HCT116 (cell line): ENCODE results near the gene FAM114A1. TPM values are rescaled to one million over a fixed set of nuclear protein-coding genes. Genes with fewer than 3 reads are reported as not detected.

Experiments used
- ATAC-seq: fragments of 200-7000 bp; cut with Tn5 transposase; 2 replicates; pipeline ENCODE4 v1.9.1; 2020; ENCODE audit warnings: mild to moderate bottlenecking, moderate library complexity
- BruUV-seq: library from RNA; stranded (reverse); fragments of 400-500 nt; replicated peaks from 2 replicates; lab custom pipeline; 2021; lab: Mats Ljungman, UMichigan
- CTCF ChIA-PET: fragments of 300-600 bp; sonication (Branson Sonifier 250); formaldehyde crosslinking; loops from one replicate; lab custom pipeline; 2021; ENCODE audit warnings: antibody characterized with exemption; lab: Charles Lee
- POLR2A ChIA-PET: fragments of 300-600, 350-600 bp; sonication (Branson Sonifier 250); formaldehyde crosslinking; loops from one replicate; lab custom pipeline; 2021; ENCODE audit warnings: antibody characterized with exemption; lab: Charles Lee
- RAD21 ChIA-PET, 2 experiments: fragments of 300-600 bp; sonication (Branson Sonifier 250); formaldehyde crosslinking; loops; one replicate each; lab custom pipeline; 2023; ENCODE audit warnings: low total read pairs in 2 of 2; ENCODE audit not compliant: uncharacterized antibody in 2 of 2, unreplicated experiment in 2 of 2, low non-redundant PET in 1 of 2; lab: Charles Lee
- DNase-seq: peaks from one replicate; pipeline ENCODE4 v3.0.0-alpha.2; 2010; ENCODE audit warnings: low read depth, low spot score
- H2AFZ ChIP-seq: fragments of 200-600 bp; shearing (Covaris generic), sonication (generic); 2 replicates; pipeline ENCODE4 v1.6.1; 2017; ENCODE audit warnings: low read depth, mixed run types, mixed read lengths, antibody characterized with exemption, low read length; ENCODE audit not compliant: poor library complexity, severe bottlenecking
- H3K27ac ChIP-seq: 2 replicates; pipeline ENCODE4 v1.5.1; 2012; ENCODE audit warnings: low read depth, low read length
- H3K27me3 ChIP-seq: fragments of 200-600 bp; sonication (generic); 2 replicates; pipeline ENCODE4 v1.6.1; 2016; ENCODE audit warnings: mixed run types, low read length, mixed read lengths; ENCODE audit not compliant: insufficient read depth
- H3K36me3 ChIP-seq, 2 experiments: fragments of 200-500 bp in 1 of 2; fragments of 200-600 bp in 1 of 2; sonication (Bioruptor generic) in 1 of 2; sonication (generic) in 1 of 2; 2 replicates each; pipeline versions ENCODE4 v1.5.1 to v1.6.1; 2014 to 2016; ENCODE audit warnings: low read length in 2 of 2, inconsistent platforms in 1 of 2, mixed read lengths in 1 of 2, mixed run types in 1 of 2; ENCODE audit not compliant: insufficient read depth in 2 of 2, control insufficient read depth in 1 of 2
- H3K4me1 ChIP-seq, 2 experiments: fragments of 200-600 bp in 1 of 2; sonication (generic) in 1 of 2; 2 replicates each; pipeline versions ENCODE4 v1.5.1 to v1.6.1; 2012 to 2017; ENCODE audit warnings: low read length in 2 of 2, inconsistent platforms in 1 of 2, mild to moderate bottlenecking in 1 of 2, mixed read lengths in 1 of 2, mixed run types in 1 of 2, moderate library complexity in 1 of 2; ENCODE audit not compliant: insufficient read depth in 2 of 2, control insufficient read depth in 1 of 2
- H3K4me2 ChIP-seq: fragments of 200-600 bp; sonication (generic); 2 replicates; pipeline ENCODE4 v1.6.1; 2017; ENCODE audit warnings: mixed run types, low read length, mixed read lengths
- H3K4me3 ChIP-seq, 2 experiments: fragments of 200-600 bp in 1 of 2; sonication (generic) in 1 of 2; replicated peaks in 1 of 2; 2 replicates each; pipeline ENCODE4 v1.5.1; 2011 to 2016; ENCODE audit warnings: low read length in 2 of 2, control low read depth in 1 of 2, low read depth in 1 of 2, mild to moderate bottlenecking in 1 of 2, mixed read lengths in 1 of 2, mixed run types in 1 of 2
- H3K79me2 ChIP-seq: fragments of 200-600 bp; sonication (generic); 2 replicates; pipeline ENCODE4 v1.6.1; 2017; ENCODE audit warnings: mild to moderate bottlenecking, mixed run types, low read length, moderate library complexity, mixed read lengths; ENCODE audit not compliant: insufficient read depth
- H3K9ac ChIP-seq: fragments of 200-600 bp; sonication (generic); 2 replicates; pipeline ENCODE4 v1.6.1; 2016; ENCODE audit warnings: low read length, mixed read lengths
- H3K9me2 ChIP-seq: fragments of 200-600 bp; sonication (generic), shearing (Covaris generic); 2 replicates; pipeline ENCODE4 v1.6.1; 2017; ENCODE audit warnings: mixed run types, mild to moderate bottlenecking, moderate library complexity; ENCODE audit not compliant: insufficient read depth
- H3K9me3 ChIP-seq, 2 experiments: fragments of 200-500 bp in 1 of 2; fragments of 200-600 bp in 1 of 2; sonication (Bioruptor generic) in 1 of 2; sonication (generic) in 1 of 2; 2 replicates each; pipeline ENCODE4 v1.6.1; 2014 to 2017; ENCODE audit warnings: low read length in 2 of 2, mixed read lengths in 2 of 2, inconsistent platforms in 1 of 2, low read depth in 1 of 2, mild to moderate bottlenecking in 1 of 2, mixed run types in 1 of 2, moderate library complexity in 1 of 2; ENCODE audit not compliant: control insufficient read depth in 1 of 2, insufficient read depth in 1 of 2
- H4K20me1 ChIP-seq: fragments of 200-600 bp; sonication (generic), shearing (Covaris generic); 2 replicates; pipeline ENCODE4 v1.6.1; 2017; ENCODE audit warnings: mixed run types, mild to moderate bottlenecking, moderate library complexity; ENCODE audit not compliant: insufficient read depth
- CBX3 ChIP-seq: IDR thresholded peaks from 2 replicates; pipeline ENCODE4 v1.6.1; 2012; ENCODE audit warnings: low read depth
- EGR1 ChIP-seq: IDR thresholded peaks from 2 replicates; pipeline ENCODE4 v1.6.1; 2012; ENCODE audit warnings: low read depth
- ELF1 ChIP-seq: IDR thresholded peaks from 2 replicates; pipeline ENCODE4 v1.6.1; 2012; ENCODE audit warnings: low read depth, borderline replicate concordance
- EZH2 ChIP-seq: fragments of 200-600 bp; sonication (generic); IDR thresholded peaks from 2 replicates; pipeline ENCODE4 v1.6.1; 2017; ENCODE audit warnings: antibody characterized with exemption, mixed run types
- EZH2phosphoT487 ChIP-seq: fragments of 200-600 bp; IDR thresholded peaks from 2 replicates; pipeline ENCODE4 v1.6.1; 2018; ENCODE audit warnings: antibody characterized with exemption, borderline replicate concordance
- FOSL1 ChIP-seq: IDR thresholded peaks from 2 replicates; pipeline ENCODE4 v1.6.1; 2012; ENCODE audit warnings: low read depth
- JUND ChIP-seq: IDR thresholded peaks from 2 replicates; pipeline ENCODE4 v1.6.1; 2012
- MAX ChIP-seq: IDR thresholded peaks from 2 replicates; pipeline ENCODE4 v1.6.1; 2012
- RAD21 ChIP-seq: IDR thresholded peaks from 2 replicates; pipeline ENCODE4 v1.6.1; 2012; ENCODE audit warnings: low read depth, mild to moderate bottlenecking
- SP1 ChIP-seq: IDR thresholded peaks from 2 replicates; pipeline ENCODE4 v1.6.1; 2012; ENCODE audit warnings: low read depth
- TCF7L2 ChIP-seq: IDR thresholded peaks from 2 replicates; pipeline ENCODE4 v1.7.0; 2011; ENCODE audit warnings: borderline replicate concordance, inconsistent platforms; ENCODE audit not compliant: insufficient read depth, insufficient read length; ENCODE audit errors: extremely low read depth
- YY1 ChIP-seq: IDR thresholded peaks from 2 replicates; pipeline ENCODE4 v1.6.1; 2011; ENCODE audit warnings: low read length, low read depth, moderate library complexity, mild to moderate bottlenecking; ENCODE audit not compliant: insufficient replicate concordance; ENCODE audit errors: extremely low read depth
- ZFX ChIP-seq: fragments of 450-650 bp; IDR thresholded peaks from 2 replicates; pipeline ENCODE4 v1.6.1; 2017
- intact Hi-C: fragments of 100-400 bp; cut with micrococcal nuclease; formaldehyde crosslinking; loops from 2 replicates; pipeline ENCODE4 v1.10.0; 2022
- total RNA-seq: library from RNA; stranded (reverse); gene quantifications from one replicate; pipeline ENCODE4 v1.2.1, GENCODE V29; 2021; ENCODE audit not compliant: unreplicated experiment
- TF ChIP-seq, protein P1 (sequence below): IDR thresholded peaks from 2 replicates; pipeline ENCODE4 v1.6.1; 2012; ENCODE audit warnings: low read depth
- TF ChIP-seq, protein P2 (sequence below): IDR thresholded peaks from 2 replicates; pipeline ENCODE4 v1.6.1; 2012
- TF ChIP-seq, protein P3 (sequence below): IDR thresholded peaks from 2 replicates; pipeline ENCODE4 v1.6.1; 2011; ENCODE audit warnings: mild to moderate bottlenecking, low read length, moderate library complexity; ENCODE audit not compliant: insufficient replicate concordance; ENCODE audit errors: extremely low read depth

FAM114A1 gene
- total RNA-seq, 1 experiment from 2014 or later: 35.6 TPM

GRCh38 chr4:38819569-38819968, 48.0 kb upstream of the FAM114A1 start:
- Histone ChIP-seq H3K9me3 (no peaks in the 10 kb centered on the region), H3K4me1 (no peaks in the 10 kb centered on the region), H2AFZ (no peak overlapping the region), H4K20me1 (no peaks in the 10 kb centered on the region), H3K4me3 (no peak overlapping the region), H3K9me2 (no peaks in the 10 kb centered on the region), H3K36me3 (no peaks in the 10 kb centered on the region), H3K27me3 (no peaks in the 10 kb centered on the region), H3K4me2 (no peak overlapping the region), H3K9ac (no peak overlapping the region), H3K79me2 (no peaks in the 10 kb centered on the region), H3K27ac (no peak overlapping the region)
- no peak for ATAC-seq
- intact Hi-C loops: no loop called here
- ChIA-PET POLR2A (no interaction called here), CTCF (no interaction called here), RAD21 (no interaction called here)
- BruUV-seq: no TSS peak
- TF ChIP-seq EZH2phosphoT487 (no peak), SP1 (no peak), RAD21 (no peak), YY1 (no peak), JUND (no peak), ZFX (no peak), FOSL1 (no peak), EGR1 (no peak), TCF7L2 (no peak), ELF1 (no peak), CBX3 (no peak), MAX (no peak), EZH2 (no peak)
- TF ChIP-seq, protein P1, sequence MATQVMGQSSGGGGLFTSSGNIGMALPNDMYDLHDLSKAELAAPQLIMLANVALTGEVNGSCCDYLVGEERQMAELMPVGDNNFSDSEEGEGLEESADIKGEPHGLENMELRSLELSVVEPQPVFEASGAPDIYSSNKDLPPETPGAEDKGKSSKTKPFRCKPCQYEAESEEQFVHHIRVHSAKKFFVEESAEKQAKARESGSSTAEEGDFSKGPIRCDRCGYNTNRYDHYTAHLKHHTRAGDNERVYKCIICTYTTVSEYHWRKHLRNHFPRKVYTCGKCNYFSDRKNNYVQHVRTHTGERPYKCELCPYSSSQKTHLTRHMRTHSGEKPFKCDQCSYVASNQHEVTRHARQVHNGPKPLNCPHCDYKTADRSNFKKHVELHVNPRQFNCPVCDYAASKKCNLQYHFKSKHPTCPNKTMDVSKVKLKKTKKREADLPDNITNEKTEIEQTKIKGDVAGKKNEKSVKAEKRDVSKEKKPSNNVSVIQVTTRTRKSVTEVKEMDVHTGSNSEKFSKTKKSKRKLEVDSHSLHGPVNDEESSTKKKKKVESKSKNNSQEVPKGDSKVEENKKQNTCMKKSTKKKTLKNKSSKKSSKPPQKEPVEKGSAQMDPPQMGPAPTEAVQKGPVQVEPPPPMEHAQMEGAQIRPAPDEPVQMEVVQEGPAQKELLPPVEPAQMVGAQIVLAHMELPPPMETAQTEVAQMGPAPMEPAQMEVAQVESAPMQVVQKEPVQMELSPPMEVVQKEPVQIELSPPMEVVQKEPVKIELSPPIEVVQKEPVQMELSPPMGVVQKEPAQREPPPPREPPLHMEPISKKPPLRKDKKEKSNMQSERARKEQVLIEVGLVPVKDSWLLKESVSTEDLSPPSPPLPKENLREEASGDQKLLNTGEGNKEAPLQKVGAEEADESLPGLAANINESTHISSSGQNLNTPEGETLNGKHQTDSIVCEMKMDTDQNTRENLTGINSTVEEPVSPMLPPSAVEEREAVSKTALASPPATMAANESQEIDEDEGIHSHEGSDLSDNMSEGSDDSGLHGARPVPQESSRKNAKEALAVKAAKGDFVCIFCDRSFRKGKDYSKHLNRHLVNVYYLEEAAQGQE: no peak
- TF ChIP-seq, protein P2, sequence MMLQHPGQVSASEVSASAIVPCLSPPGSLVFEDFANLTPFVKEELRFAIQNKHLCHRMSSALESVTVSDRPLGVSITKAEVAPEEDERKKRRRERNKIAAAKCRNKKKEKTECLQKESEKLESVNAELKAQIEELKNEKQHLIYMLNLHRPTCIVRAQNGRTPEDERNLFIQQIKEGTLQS: no peak
- TF ChIP-seq, protein P3, sequence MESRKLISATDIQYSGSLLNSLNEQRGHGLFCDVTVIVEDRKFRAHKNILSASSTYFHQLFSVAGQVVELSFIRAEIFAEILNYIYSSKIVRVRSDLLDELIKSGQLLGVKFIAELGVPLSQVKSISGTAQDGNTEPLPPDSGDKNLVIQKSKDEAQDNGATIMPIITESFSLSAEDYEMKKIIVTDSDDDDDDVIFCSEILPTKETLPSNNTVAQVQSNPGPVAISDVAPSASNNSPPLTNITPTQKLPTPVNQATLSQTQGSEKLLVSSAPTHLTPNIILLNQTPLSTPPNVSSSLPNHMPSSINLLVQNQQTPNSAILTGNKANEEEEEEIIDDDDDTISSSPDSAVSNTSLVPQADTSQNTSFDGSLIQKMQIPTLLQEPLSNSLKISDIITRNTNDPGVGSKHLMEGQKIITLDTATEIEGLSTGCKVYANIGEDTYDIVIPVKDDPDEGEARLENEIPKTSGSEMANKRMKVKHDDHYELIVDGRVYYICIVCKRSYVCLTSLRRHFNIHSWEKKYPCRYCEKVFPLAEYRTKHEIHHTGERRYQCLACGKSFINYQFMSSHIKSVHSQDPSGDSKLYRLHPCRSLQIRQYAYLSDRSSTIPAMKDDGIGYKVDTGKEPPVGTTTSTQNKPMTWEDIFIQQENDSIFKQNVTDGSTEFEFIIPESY: no peak
- DNase-seq: no peak
